Frontal cortex (tissue), 4 donors: ENCODE measurements around the gene SEC63. TPM values are rescaled to one million over a fixed set of nuclear protein-coding genes. Genes with fewer than 3 reads are reported as not detected.
"Not testable (repeated sequence)": the region's sequence is repeated elsewhere in the genome, so short reads cannot be mapped to it uniquely, and the experiment has no call there.

ENCODE experiments used
- DNase-seq, 2 donors: peaks; one replicate each; pipeline ENCODE4 v3.0.0; 2012; ENCODE audit warnings: low spot score in 2 of 2
- FAIRE-seq: peaks from 2 replicates; lab custom pipeline; 2012; peaks lifted over from hg19 to GRCh38; lab: Jason Lieb, UNC
- total RNA-seq: library from RNA; depleted of rRNA; stranded (reverse); fragments of >200 nt; gene quantifications from one replicate; pipeline ENCODE4 v1.2.3, GENCODE V29; 2014
- donor health status: control.
- donor health status: control.
- donor health status: control.

SEC63 gene
- total RNA-seq, 1 donor from 2014 or later = 38.3 TPM

GRCh38 chr6:107868867-107869611 is 89.0 kb downstream of the SEC63 start:
- no peak for FAIRE-seq
- no peak for DNase-seq

GRCh38 chr6:107867302-107867615 is 90.7 kb downstream of the SEC63 start:
- DNase-seq (no peak), FAIRE-seq (no peak)

GRCh38 chr6:107866606-107867301 is 91.3 kb downstream of the SEC63 start:
- FAIRE-seq (no peak), DNase-seq (peak; percentile 36 to 52)

DNA sequence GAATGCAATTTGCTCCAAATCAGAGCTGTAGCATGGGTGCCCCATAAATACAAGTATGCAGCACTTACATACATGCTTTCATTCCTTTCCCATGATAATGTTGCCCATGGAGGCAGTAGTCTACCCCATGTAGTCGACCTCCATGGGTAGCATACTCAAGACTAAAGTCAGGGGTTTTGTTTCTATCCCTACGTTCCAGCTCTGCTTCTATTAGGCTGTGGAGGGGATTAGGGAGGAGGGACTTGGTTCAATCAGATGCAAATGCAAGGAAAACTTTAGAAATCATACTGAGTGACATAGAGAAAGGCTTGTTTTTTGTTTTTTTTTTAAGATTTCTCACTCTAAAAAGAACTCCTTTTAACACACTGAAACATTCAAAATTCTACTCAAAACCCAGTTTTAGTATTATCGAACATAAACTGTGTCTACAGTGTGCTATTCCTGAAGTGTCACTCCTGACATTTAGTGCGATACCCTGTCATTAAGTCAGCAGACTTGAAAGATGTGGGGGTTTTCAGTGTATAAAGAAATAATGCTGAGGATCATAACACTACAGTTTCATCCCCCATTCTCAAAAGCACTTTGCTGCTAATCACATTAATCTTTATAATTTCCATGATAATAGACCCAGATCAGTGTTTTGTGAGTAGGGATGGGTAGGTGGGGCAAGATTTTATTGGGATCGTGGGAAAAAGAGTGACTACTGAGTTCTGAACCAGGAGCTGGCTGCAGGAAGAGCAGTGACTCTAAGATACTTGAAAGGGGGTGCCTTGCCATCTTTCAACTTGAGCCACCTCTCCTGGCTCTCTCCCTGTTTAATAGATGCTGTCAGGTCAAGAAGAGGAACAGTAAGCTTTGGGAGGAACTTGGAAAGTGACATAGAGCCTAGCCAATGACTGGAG is 93.5 kb downstream of the SEC63 start:
- DNase-seq (no peak), FAIRE-seq (no peak)

DNA sequence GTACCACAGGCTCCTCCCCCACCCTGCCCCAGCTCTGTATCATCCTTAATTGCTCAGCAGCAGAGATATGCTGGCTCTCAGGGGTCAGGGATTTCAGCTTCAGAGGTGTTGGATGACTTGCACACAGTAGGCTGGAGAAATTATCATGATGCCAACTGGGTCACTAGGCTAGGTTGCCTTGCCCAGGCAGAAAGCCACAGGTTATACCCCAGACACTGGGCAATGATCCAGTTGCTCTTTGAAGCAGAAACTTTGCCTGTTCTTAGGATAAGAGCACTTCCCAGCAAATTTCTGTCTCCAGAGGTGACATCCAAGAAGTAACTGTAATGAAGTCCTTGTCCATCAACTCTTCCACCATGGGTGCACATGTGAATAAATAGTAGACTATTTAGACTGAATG is 95.6 kb downstream of the SEC63 start:
- FAIRE-seq (no peak), DNase-seq (no peak)

GRCh38 chr6:107860963-107861362 is 97.0 kb downstream of the SEC63 start:
- peak; percentile 17 for FAIRE-seq
- DNase-seq = not testable (repeated sequence)

GRCh38 chr6:107860144-107860543 is 97.9 kb downstream of the SEC63 start:
- DNase-seq, FAIRE-seq: not testable (repeated sequence)

- FAIRE-seq = no peak
- DNase-seq = no peak
These were observed 104.8 kb downstream of the SEC63 start for GRCh38 chr6:107853230-107853629.

- no peak for FAIRE-seq
- DNase-seq = no peak
These were observed 108.7 kb downstream of the SEC63 start for GRCh38 chr6:107849325-107849724.

DNA sequence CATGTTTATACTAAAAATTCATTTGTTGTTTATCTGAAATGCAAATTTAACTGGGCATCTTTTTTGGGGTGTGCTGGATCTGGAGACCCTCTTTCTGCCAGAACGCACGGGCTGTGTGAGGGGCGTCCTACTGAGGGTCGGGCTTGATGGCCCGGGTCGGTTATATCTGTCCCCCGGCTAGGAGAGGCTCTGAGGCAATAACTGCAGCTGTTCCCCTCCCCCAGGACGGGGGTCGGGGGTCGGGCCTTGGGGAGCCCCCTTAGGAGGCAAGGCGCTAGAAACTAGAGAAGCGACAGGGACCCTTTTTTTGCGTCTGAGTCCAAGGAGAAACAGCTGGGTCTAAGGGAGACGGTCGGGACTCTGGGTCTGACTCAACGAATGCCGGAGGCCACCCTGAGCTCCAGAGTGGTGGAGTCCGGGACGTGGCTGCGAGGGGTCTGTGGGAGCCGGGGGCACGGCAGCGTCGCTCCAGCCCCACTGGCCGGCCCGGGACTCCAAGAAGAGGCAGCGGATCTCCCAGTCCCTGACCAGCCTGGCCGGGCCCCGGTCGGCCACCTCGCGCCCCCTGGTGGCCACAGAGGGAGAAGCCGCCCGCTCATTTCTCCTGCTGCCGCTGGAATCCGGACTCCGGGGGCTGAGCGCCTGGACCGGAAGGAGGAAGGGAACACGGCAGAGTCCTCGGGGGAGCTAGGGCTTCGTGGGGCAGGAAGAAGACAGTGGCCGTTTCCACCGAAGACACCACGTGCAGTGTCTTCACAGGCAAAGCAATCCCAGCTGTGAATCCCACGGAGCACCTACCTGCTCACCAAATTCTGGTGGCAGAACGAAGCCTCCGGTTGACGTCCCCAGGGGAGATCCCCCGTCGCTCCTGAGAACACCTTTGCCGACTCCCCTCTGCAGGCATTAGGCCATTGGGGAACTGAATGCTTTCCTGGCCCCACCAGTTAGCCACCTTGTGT is 109.9 kb downstream of the SEC63 start:
- DNase-seq (peak; percentile 61 to 85), FAIRE-seq (no peak)

- DNase-seq (no peak), FAIRE-seq (no peak)
These were observed 111.7 kb downstream of the SEC63 start for GRCh38 chr6:107846262-107846795.

GRCh38 chr6:107845777-107846176 is 112.2 kb downstream of the SEC63 start:
- DNase-seq (no peak), FAIRE-seq (no peak)

DNA sequence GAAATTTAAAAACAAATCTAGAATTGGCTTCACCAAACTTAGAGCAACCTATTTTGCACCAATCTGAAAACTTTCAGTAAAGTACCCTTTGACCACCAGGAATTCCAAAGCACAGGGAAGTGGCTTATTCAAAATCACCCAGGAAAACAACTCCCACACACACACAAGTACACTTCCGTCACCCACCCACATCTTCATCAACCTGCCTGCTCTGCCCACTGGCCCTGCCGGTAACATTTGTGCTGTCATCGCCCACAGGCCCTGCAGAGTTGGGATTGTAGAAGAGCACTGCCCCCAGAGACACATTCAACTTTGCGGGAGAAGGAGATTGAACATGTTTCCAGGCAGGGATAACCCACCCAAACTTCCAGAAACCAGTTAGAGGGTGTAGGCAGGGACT is 114.6 kb downstream of the SEC63 start:
- FAIRE-seq (no peak), DNase-seq (no peak)

- no peak for FAIRE-seq
These were observed 116.7 kb downstream of the SEC63 start for GRCh38 chr6:107841275-107841670.

GRCh38 chr6:107840636-107841274 is 117.3 kb downstream of the SEC63 start:
- DNase-seq (no peak), FAIRE-seq (no peak)

More at GRCh38 chr6:107841275-107841670, 116.7 kb downstream of the SEC63 start:
- DNase-seq = no peak

DNA sequence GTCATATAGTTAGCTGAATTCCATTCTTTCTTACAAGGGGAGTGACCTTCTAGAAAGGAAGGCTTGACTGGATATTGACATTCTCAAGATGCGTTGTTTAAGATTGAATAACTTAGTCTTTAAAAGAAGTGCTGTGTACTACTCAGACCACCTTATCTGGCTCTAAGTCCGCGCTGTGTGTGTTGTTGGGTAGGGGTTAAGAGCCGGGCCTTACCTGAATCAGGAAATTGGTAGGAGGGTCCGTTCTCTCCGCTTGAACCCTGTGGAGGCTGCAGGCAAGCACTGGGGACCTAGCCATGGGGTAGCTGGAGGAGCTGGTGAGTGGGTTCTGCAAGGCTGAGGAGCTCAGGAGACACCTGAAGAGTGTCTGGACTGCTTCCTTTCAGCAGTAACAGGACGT is 124.9 kb downstream of the SEC63 start:
- FAIRE-seq (no peak), DNase-seq (no peak)

GRCh38 chr6:107832151-107833056 is 125.6 kb downstream of the SEC63 start:
- DNase-seq = no peak
- no peak for FAIRE-seq

GRCh38 chr6:107830060-107830459 is 127.9 kb downstream of the SEC63 start:
- no peak for DNase-seq
- no peak for FAIRE-seq
